Stomach (tissue), 9 donors: ENCODE results near the gene ITPR1. TPM values are rescaled to one million over a fixed set of nuclear protein-coding genes. Genes with fewer than 3 reads are reported as not detected.
"Not testable (repeated sequence)": the region's sequence is repeated elsewhere in the genome, so short reads cannot be mapped to it uniquely, and the experiment has no call there.

Experiments
- DNase-seq, 2 donors: peaks; one replicate each; pipeline versions ENCODE4 v3.0.0 to v3.0.0-alpha.2; 2013 to 2019
- H3K27ac ChIP-seq, 5 donors: fragments of 200-600 bp in 4 of 5; sonication (generic) in 4 of 5; one replicate each; pipeline ENCODE4 v1.5.1; 2013 to 2019; ENCODE audit warnings: mild to moderate bottlenecking in 1 of 5, moderate library complexity in 1 of 5
- H3K27me3 ChIP-seq, 3 donors: fragments of 200-600 bp; sonication (generic); one replicate each; pipeline ENCODE4 v1.5.1; 2017 to 2019; ENCODE audit warnings: mixed run types in 1 of 3
- H3K36me3 ChIP-seq, 4 donors: fragments of 200-600 bp; sonication (generic); 1 replicate in 3 of 4; 2 replicates in 1 of 4; pipeline ENCODE4 v1.5.1; 2016 to 2019
- H3K4me1 ChIP-seq, 4 donors: fragments of 200-600 bp; sonication (generic); one replicate each; pipeline ENCODE4 v1.5.1; 2016 to 2019
- H3K4me3 ChIP-seq, 4 donors: fragments of 200-600 bp; sonication (generic) in 3 of 4; one replicate each; pipeline ENCODE4 v1.5.1; 2016 to 2019; ENCODE audit warnings: mild to moderate bottlenecking in 1 of 4
- H3K9me3 ChIP-seq, 4 donors: fragments of 200-600 bp; sonication (generic); one replicate each; pipeline ENCODE4 v1.5.1; 2016 to 2019
- EP300 ChIP-seq: sonication (generic); formaldehyde crosslinking; IDR thresholded peaks from one replicate; pipeline ENCODE4 v1.6.1; 2017; ENCODE audit warnings: antibody characterized with exemption
- POLR2A ChIP-seq, 4 donors: fragments of 450-650 bp; IDR thresholded peaks; one replicate each; pipeline ENCODE4 v1.6.1; 2016; ENCODE audit warnings: antibody characterized with exemption in 4 of 4, control low read depth in 2 of 4, mild to moderate bottlenecking in 1 of 4, moderate library complexity in 1 of 4
- POLR2AphosphoS5 ChIP-seq, 3 donors: sonication (generic); formaldehyde crosslinking; IDR thresholded peaks; one replicate each; pipeline ENCODE4 v1.6.1; 2016; ENCODE audit warnings: antibody characterized with exemption in 3 of 3
- WGBS, 5 donors: extraction: QIAGEN DNeasy Blood & Tissue Kit in 3 of 5; methylation state at CpG; one replicate each; pipeline versions ENCODE4 v1.1.5 to v1.1.7; 2013 to 2018; 5-methylcytosine and 5-hydroxymethylcytosine counted together
- intact Hi-C: fragments of 100-400 bp; cut with DNase I; formaldehyde crosslinking; loops from one replicate; pipeline ENCODE4 v1.15.1; 2023; ENCODE audit warnings: low total_unique reads
- polyA plus RNA-seq, 3 donors: library from polyadenylated mRNA; stranded (reverse); fragments of 200-250 nt; gene quantifications; one replicate each; pipeline ENCODE4 v1.2.3, GENCODE V29; 2013
- total RNA-seq, 5 donors: library from RNA; depleted of rRNA; stranded (reverse); fragments of >200 nt; gene quantifications; one replicate each; pipeline versions ENCODE4 v1.1.0 to v1.2.3, GENCODE V29; 2014 to 2016
- TF ChIP-seq, protein P1 (sequence below), 7 experiments: fragments of 450-650 bp in 4 of 7; fragments of 200-600 bp in 3 of 7; sonication (generic) in 3 of 7; IDR thresholded peaks; one replicate each; pipeline ENCODE4 v1.5.1; 2016 to 2019; ENCODE audit warnings: antibody characterized with exemption in 7 of 7, control low read depth in 2 of 7, mild to moderate bottlenecking in 1 of 7
- donor health status: healthy with polysubstance abuse.
- donor health status: Bipolar disorder and iron deficiency.
- donor health status: healthy.

Gene ITPR1
- total and polyA plus RNA-seq, 8 donors: 6.6 to 192 (median 32.9) TPM

DNA sequence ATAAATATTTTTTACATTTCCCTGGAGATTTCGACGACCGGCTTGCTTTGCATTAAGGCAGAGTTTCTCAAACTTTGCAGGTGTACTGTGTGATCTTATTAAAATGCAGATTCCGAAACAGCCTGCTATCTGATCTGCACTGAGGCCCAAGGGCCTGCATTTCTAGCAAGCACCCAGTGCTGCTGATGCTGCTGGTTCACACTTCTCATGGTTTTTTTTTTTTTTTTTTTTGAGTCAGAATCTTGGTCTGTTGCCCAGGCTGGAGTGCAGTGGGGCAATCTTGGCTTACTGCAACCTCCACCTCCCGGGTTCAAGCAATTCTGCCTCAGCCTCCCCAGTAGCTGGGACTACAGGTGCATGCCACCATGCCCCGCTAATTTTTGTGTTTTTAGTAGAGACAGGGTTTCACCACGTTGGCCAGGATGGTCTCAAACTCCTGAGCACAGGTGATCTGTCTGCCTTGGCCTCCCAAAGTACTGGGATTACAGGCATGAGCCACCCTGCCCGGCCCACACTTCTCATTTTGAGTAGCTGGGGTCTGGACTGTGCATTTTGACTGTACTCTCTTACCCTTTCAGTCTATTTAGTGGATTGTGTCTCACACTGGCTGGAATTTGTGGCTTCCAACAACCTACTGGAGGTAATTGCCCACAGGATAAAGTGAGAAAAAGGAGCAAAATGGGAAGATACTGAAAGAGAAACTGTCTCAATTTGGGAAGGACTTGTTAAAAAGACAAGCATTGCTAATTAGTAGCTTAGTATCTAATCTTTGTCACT lies 94.1 kb downstream of the ITPR1 start:
- no peak for DNase-seq
- peaks cover 0 to 69% (median 36%) of the 10 kb centered on the region in 4 donors for H3K4me1 ChIP-seq
- WGBS, 5 donors: 68 to 78% (median 70%) methylated on average over 8 of the region's 8 CpGs
- no peaks in the 10 kb centered on the region for H3K36me3 ChIP-seq
- no peaks in the 10 kb centered on the region for H3K27me3 ChIP-seq
- TF ChIP-seq POLR2A (IDR thresholded peaks at IDR 0.05): no peak
- no peak for TF ChIP-seq EP300
- TF ChIP-seq, protein P1, sequence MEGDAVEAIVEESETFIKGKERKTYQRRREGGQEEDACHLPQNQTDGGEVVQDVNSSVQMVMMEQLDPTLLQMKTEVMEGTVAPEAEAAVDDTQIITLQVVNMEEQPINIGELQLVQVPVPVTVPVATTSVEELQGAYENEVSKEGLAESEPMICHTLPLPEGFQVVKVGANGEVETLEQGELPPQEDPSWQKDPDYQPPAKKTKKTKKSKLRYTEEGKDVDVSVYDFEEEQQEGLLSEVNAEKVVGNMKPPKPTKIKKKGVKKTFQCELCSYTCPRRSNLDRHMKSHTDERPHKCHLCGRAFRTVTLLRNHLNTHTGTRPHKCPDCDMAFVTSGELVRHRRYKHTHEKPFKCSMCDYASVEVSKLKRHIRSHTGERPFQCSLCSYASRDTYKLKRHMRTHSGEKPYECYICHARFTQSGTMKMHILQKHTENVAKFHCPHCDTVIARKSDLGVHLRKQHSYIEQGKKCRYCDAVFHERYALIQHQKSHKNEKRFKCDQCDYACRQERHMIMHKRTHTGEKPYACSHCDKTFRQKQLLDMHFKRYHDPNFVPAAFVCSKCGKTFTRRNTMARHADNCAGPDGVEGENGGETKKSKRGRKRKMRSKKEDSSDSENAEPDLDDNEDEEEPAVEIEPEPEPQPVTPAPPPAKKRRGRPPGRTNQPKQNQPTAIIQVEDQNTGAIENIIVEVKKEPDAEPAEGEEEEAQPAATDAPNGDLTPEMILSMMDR (IDR thresholded peaks at IDR 0.05): no peak
- no peak for TF ChIP-seq POLR2AphosphoS5 (IDR thresholded peaks at IDR 0.05)
- intact Hi-C loops: no loop called here
- peak overlapping the region in 2 of 5 donors; percentile 17 to 39 for H3K27ac ChIP-seq
- H3K4me3 ChIP-seq: no peak overlapping the region
- no peaks in the 10 kb centered on the region for H3K9me3 ChIP-seq

DNA sequence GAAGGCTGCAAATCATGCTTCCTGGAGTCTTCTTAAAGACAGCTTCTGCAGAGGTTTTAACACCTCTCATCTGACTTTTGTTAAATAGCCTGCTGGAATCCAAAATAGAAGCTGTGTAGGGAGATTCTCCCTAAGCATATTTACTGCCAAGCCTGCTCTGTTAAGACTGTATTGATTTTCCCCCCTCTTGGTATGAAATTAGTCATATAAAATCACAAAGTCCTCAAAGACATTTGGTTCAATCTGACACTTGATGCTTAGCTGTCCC lies 94.6 kb downstream of the ITPR1 start:
- Histone ChIP-seq H3K4me3 (no peak overlapping the region), H3K9me3 (no peaks in the 10 kb centered on the region), H3K27me3 (no peaks in the 10 kb centered on the region), H3K36me3 (no peaks in the 10 kb centered on the region), H3K4me1 (peaks cover 0 to 64% (median 33%) of the 10 kb centered on the region in 4 donors), H3K27ac (peak overlapping the region in 2 of 5 donors; percentile 17 to 39)
- intact Hi-C loops: no loop called here
- no peak for DNase-seq
- TF ChIP-seq POLR2AphosphoS5 (IDR thresholded peaks at IDR 0.05): no peak
- no peak for TF ChIP-seq EP300
- TF ChIP-seq POLR2A (IDR thresholded peaks at IDR 0.05): no peak
- TF ChIP-seq, protein P1 (IDR thresholded peaks at IDR 0.05): no peak

DNA sequence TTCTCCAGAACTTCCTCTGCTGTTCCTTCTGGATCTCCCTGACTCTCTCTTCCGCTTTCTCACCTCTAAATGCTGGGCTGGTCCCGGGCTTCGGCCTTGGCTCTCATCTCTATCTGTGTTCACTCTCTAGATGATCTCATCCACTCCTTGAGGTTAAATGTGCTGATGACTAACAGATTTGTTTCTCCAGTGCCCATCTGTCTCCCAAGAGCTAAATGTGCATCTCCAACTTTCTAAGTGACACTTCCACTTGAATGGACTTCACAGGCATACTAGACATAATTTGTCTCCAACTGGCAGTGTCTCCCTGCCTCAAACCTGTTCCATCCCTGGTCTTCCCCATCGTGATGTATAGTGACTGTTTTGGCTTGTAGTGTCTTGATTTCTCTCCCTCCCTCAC lies 95.3 kb downstream of the ITPR1 start:
- intact Hi-C loops: no loop called here
- DNase-seq: no peak
- H3K27ac ChIP-seq: peak overlapping the region in 2 of 5 donors; percentile 15 to 20
- H3K36me3 ChIP-seq: no peaks in the 10 kb centered on the region
- no peaks in the 10 kb centered on the region for H3K27me3 ChIP-seq
- H3K4me1 ChIP-seq: peaks cover 0 to 57% (median 29%) of the 10 kb centered on the region in 4 donors
- peak in 1 of 3 donors; percentile 10 for TF ChIP-seq POLR2AphosphoS5 (IDR thresholded peaks at IDR 0.05)
- TF ChIP-seq, protein P1 (IDR thresholded peaks at IDR 0.05): no peak
- H3K4me3 ChIP-seq: no peak overlapping the region
- no peaks in the 10 kb centered on the region for H3K9me3 ChIP-seq
- 48 to 81% (median 72%) methylated on average over 4 of the region's 4 CpGs for WGBS, 5 donors

DNA sequence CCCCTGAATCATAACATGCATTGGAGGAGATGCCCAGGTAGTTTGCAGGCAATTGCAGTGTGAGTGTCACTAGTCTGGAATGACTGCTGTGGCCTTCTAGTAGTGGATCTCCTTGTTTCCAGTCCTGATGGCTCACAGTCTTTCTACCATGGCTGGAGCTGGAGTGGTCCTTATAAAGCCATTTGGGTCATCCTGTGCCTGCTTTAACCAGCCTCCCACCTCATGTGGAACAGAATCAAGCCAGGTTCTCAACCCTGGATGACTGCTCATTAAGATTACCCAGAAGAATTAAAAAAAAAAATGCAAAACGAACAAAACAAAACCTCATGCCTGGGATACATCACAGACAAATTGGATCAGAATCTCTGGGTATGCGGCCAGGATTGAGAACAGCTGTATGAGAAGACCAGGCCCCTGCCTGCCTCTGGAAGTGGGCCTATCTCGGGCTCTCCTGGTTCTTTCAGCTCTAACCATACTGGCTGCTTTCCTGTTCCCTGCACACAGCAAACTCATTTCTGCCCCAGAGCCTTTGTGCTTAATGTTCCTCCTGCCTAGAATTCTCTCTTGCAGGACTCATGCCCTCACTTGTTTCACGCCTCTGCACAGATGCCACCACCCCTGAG lies 96.4 kb downstream of the ITPR1 start:
- peak overlapping the region in 1 of 5 donors; percentile 28 for H3K27ac ChIP-seq
- no peak overlapping the region for H3K4me3 ChIP-seq
- WGBS, 5 donors: 69 to 85% (median 82%) methylated on average over 4 of the region's 4 CpGs
- intact Hi-C loops: no loop called here
- no peak for DNase-seq
- H3K4me1 ChIP-seq: peaks cover 0 to 48% (median 24%) of the 10 kb centered on the region in 4 donors
- TF ChIP-seq, protein P1 (IDR thresholded peaks at IDR 0.05): no peak
- TF ChIP-seq POLR2A (IDR thresholded peaks at IDR 0.05) (no peak), POLR2AphosphoS5 (IDR thresholded peaks at IDR 0.05) (no peak), EP300 (no peak)
- no peaks in the 10 kb centered on the region for H3K27me3 ChIP-seq
- H3K36me3 ChIP-seq: no peaks in the 10 kb centered on the region
- no peaks in the 10 kb centered on the region for H3K9me3 ChIP-seq

DNA sequence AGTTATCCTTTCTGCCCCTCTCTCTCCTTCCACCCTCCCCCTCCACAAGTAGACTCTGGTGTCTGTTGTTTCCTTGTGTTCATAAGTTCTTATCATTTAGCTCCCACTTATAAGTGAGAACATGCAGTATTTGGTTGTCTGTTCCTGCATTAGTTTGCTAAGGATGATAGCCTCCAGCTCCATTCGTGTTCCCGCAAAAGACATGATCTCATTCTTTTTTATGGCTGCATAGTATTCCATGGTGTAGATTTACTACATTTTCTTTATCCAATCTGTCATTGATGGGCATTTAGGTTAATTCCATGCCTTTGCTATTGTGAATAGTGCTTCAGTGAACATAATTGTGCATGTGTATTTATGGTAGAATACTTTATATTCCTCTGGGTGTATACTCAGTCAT lies 97.7 kb downstream of the ITPR1 start:
- WGBS, 5 donors: 91 to 100% (median 99%) methylated on average over 2 of the region's 2 CpGs
- H3K9me3 ChIP-seq, H3K27ac ChIP-seq, H3K36me3 ChIP-seq, H3K27me3 ChIP-seq, intact Hi-C loops, H3K4me3 ChIP-seq, DNase-seq: not testable (repeated sequence)
- H3K4me1 ChIP-seq: peaks cover 0 to 42% (median 20%) of the 10 kb centered on the region in 4 donors
